NT2/D1 (cell line): Measurements from ENCODE around the gene BCKDK.

Source experiments
- SUZ12 ChIP-seq: IDR thresholded peaks from 2 replicates; pipeline ENCODE4 v1.6.1; 2011; ENCODE audit not compliant: insufficient read length, insufficient read depth; ENCODE audit errors: extremely low read depth
- YY1 ChIP-seq: IDR thresholded peaks from 2 replicates; pipeline ENCODE4 v1.6.1; 2011; ENCODE audit not compliant: insufficient read length, insufficient read depth
- ZNF274 ChIP-seq: IDR thresholded peaks from 2 replicates; pipeline ENCODE4 v1.6.1; 2011; ENCODE audit warnings: mild to moderate bottlenecking, low read depth, low read length

DNA sequence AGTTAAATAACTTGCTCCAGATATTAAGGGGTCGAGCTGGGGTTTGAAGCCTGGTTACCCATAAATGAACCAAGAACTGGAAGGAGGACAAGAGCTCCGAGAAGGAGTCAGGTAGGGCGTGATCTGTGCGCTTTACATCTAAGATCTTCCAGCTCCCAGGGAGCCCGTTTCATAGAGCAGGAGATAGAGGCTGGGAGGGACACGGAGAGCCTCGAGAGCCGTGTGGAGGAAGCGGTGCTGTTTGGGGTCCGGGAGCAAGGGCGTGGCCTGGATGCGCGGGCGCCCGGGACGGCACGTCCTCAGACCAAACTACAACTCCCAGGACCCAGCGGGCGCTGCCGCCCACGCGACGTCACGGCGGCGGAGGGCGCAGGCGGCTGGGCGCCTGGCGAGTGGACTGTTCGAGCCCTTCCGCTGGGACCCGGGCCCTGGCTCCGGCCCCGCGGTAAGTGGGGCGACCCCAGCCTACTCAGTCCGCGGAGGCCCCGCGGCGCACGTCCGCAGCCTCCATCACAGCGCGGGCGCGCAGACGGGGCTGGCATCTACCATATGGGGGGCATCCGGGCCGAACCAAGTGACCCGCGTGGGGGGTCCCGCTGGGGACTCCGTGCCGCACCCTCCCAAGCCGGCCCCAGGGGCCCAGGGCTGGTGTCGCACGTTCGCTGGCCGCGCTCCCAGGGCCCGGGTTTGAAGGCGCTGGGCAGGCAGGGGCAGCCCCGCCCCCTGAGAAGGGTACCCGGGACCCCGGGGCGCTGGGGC lies at the start of gene BCKDK:
- TF ChIP-seq SUZ12 (no peak), ZNF274 (no peak), YY1 (no peak)
